AG04450 (cell line): ENCODE measurements around the gene TMEM184C. TPM values are rescaled to one million over a fixed set of nuclear protein-coding genes. Genes with fewer than 3 reads are reported as not detected.

Experiments used
- CTCF ChIA-PET: fragments of 300-600, 350-600 bp; formaldehyde crosslinking; extraction: SDS; loops from one replicate; lab custom pipeline; 2022; ENCODE audit warnings: antibody characterized with exemption, inconsistent platforms; lab: Charles Lee
- POLR2A ChIA-PET: fragments of 350-600 bp; formaldehyde crosslinking; extraction: SDS; loops from one replicate; lab custom pipeline; 2021; ENCODE audit warnings: antibody characterized with exemption, inconsistent platforms; lab: Yijun Ruan, JAX
- DNase-seq: peaks from one replicate; pipeline ENCODE4 v3.0.0-alpha.2; 2011; ENCODE audit warnings: low read depth, low spot score
- H3K27ac ChIP-seq: one replicate; pipeline ENCODE4 v1.5.1; 2012; ENCODE audit warnings: low read depth, low read length, control low read depth
- H3K27me3 ChIP-seq: one replicate; pipeline ENCODE4 v1.6.0; 2012; ENCODE audit warnings: low read length; ENCODE audit not compliant: control insufficient read depth, insufficient read depth
- H3K4me3 ChIP-seq: 2 replicates; pipeline ENCODE4 v1.5.1; 2011; ENCODE audit warnings: mild to moderate bottlenecking, low read depth, low read length, control low read depth
- H3K9me3 ChIP-seq: 2 replicates; pipeline ENCODE4 v1.5.1; 2012; ENCODE audit warnings: low read length; ENCODE audit not compliant: control insufficient read depth, insufficient read depth
- polyA plus RNA-seq: library from polyadenylated mRNA; depleted of rRNA; stranded (reverse); fragments of >200 nt; gene quantifications from 2 replicates; pipeline ENCODE4 v1.2.3, GENCODE V29; 2011
- TF ChIP-seq, protein P1 (sequence below): IDR thresholded peaks from 2 replicates; pipeline ENCODE4 v1.5.1; 2011; ENCODE audit warnings: low read depth, low read length, control low read depth, inconsistent platforms

The TMEM184C gene
- polyA plus RNA-seq, 1 experiment = 40.6 TPM

DNA sequence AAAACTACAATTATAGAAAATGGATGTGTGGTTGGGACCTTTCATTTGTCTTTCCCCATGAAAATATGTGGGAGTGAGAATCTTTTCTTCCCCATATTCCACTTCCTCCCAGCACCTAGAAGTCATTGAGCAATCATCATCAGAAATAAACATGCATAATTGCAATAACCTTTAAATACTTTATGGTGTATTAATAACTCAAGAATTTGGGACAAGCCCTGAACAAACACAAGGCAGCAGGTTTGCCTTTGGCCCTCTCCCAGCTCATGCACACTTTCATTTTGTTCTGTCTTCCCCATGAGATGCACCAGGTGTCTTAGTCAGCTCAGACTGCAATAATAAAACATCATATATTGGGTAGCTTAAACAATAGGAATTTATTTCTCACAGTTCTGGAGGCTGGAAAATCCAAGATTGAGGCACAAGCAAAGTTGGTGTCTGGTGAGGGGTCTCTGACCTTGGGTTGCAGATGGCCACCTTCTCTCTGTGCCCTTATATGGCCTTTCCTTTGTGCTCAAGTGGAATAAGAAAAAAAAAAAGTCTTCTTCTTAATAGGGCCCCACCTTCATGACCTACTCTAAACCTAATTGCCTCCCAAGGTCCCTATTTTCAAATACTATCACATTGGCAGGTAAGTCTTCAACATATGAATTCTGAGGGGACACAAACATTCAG lies 34.7 kb upstream of the TMEM184C start:
- no peak for DNase-seq
- POLR2A ChIA-PET = interaction anchor here (1.5 kb wide), 1 partner anchor 36 kb away, joined by 4 read pairs; no protein-coding TSS in a partner anchor

DNA sequence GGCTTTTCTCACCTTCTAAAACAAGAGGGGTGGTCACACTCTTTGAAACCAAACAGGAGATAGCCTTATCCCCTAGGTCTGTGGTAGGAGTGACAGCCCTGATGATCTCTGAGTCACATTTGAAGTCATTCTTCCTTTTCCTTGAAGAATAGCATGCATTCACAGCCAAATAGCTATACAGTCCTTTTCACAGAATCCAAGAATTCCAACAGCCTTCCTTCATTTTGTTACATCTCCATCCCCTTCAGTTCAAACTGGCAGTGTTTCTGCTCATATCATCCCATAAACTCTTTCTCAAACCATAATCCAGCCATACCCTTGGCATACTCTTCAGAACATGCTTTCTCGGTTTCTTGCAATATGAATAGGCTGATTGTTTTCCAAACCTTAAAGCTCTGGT lies 33.3 kb upstream of the TMEM184C start:
- H3K9me3 ChIP-seq = no peaks in the 10 kb centered on the region; the same call in 1 of the 2 replicates
- no peaks in the 10 kb centered on the region for H3K27me3 ChIP-seq
- TF ChIP-seq, protein P1, sequence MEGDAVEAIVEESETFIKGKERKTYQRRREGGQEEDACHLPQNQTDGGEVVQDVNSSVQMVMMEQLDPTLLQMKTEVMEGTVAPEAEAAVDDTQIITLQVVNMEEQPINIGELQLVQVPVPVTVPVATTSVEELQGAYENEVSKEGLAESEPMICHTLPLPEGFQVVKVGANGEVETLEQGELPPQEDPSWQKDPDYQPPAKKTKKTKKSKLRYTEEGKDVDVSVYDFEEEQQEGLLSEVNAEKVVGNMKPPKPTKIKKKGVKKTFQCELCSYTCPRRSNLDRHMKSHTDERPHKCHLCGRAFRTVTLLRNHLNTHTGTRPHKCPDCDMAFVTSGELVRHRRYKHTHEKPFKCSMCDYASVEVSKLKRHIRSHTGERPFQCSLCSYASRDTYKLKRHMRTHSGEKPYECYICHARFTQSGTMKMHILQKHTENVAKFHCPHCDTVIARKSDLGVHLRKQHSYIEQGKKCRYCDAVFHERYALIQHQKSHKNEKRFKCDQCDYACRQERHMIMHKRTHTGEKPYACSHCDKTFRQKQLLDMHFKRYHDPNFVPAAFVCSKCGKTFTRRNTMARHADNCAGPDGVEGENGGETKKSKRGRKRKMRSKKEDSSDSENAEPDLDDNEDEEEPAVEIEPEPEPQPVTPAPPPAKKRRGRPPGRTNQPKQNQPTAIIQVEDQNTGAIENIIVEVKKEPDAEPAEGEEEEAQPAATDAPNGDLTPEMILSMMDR = no peak
- no peak overlapping the region for H3K4me3 ChIP-seq
- no peak overlapping the region for H3K27ac ChIP-seq
- no peak for DNase-seq
- POLR2A ChIA-PET = no interaction called here
- CTCF ChIA-PET = no interaction called here

More for the DNA sequence above, 34.7 kb upstream of the TMEM184C start:
- TF ChIP-seq, protein P1 = no peak
- Histone ChIP-seq H3K27ac (peak overlapping the region; percentile 63), H3K4me3 (no peak overlapping the region), H3K27me3 (no peaks in the 10 kb centered on the region), H3K9me3 (no peaks in the 10 kb centered on the region; the same call in 1 of the 2 replicates)
- CTCF ChIA-PET = interaction anchor here (0.7 to 3.4 kb wide), 6 partner anchors 7 to 486 kb away, joined by 3 to 22 read pairs (median 10); no protein-coding TSS in a partner anchor

DNA sequence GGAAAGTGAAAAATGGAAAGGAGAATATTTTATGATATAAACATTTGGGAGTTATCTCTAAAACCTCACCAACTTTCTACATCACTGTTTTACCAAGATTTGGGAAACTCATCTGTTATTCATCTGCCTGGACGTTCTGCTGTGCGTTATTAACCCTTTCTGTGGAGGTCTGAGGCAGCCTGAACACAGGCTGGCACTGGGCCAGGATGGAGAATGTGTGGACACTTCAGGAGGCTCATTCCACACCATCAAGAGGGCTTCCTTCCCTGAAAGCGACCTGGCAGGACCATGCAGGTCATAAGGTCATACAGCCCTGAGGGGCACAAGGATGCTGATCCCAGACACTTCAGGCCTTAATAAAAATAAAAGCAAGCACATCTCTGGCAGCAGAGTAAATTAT lies 31.2 kb upstream of the TMEM184C start:
- DNase-seq = no peak
- Histone ChIP-seq H3K9me3 (no peaks in the 10 kb centered on the region; the same call in 1 of the 2 replicates), H3K27me3 (no peaks in the 10 kb centered on the region), H3K27ac (no peak overlapping the region), H3K4me3 (no peak overlapping the region)
- TF ChIP-seq, protein P1 = no peak
- POLR2A ChIA-PET = interaction anchor here (0.7 kb wide), 1 partner anchor 220 kb away, joined by 3 read pairs; no protein-coding TSS in a partner anchor
- CTCF ChIA-PET = interaction anchor here (0.9 to 5.3 kb wide), 6 partner anchors 67 to 567 kb away, joined by 3 to 106 read pairs (median 6); no protein-coding TSS in a partner anchor

DNA sequence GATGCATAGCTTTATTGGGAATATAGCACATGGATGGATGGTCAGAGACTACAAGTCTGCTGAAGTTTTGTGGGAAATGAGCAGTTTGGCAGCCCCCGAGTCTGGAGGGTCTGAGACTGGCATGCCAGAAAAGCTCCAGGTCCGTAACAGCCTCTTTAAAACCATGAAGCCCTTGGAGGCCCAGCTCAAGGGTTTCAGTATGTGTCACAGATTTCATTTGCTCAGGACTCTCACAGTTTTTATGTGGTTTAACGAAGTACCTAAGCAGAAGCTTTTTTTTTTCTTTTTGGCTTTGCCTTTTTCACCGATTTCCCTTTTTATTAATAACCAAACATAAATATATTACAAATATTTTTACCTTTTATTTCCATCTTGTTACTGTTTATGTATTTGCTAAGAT lies 30.6 kb upstream of the TMEM184C start:
- CTCF ChIA-PET = interaction anchor here (0.9 to 5.3 kb wide), 7 partner anchors 68 to 568 kb away, joined by 3 to 106 read pairs (median 4); no protein-coding TSS in a partner anchor
- POLR2A ChIA-PET = interaction anchor here (0.7 kb wide), 1 partner anchor 221 kb away, joined by 3 read pairs; no protein-coding TSS in a partner anchor
- TF ChIP-seq, protein P1 = no peak
- Histone ChIP-seq H3K9me3 (no peaks in the 10 kb centered on the region; the same call in 1 of the 2 replicates), H3K27ac (no peak overlapping the region), H3K4me3 (no peak overlapping the region), H3K27me3 (no peaks in the 10 kb centered on the region)
- DNase-seq = no peak

DNA sequence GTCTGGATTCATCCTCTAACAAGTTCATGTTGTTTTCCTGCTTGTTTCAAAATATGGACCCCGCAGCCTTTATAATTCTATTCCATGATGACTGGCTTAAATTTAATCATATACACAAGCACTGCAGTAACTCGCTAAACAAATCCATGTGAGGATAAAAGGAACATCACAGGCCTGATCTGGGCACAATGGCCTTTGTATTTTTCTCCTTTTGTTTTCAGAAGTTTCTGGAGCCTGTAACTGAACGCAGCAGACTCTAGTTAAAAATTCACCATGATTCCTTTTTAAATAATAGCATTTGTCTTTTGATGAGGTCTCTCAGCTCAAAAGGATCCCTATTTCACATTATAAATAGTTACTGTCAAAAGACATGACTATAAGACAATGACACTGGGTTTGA lies 30.2 kb upstream of the TMEM184C start:
- no peak overlapping the region for H3K27ac ChIP-seq
- H3K4me3 ChIP-seq = no peak overlapping the region
- POLR2A ChIA-PET = no interaction called here

More for the DNA sequence above, 30.2 kb upstream of the TMEM184C start:
- Histone ChIP-seq H3K9me3 (no peaks in the 10 kb centered on the region; the same call in 1 of the 2 replicates), H3K27me3 (no peaks in the 10 kb centered on the region)
- TF ChIP-seq, protein P1 = no peak
- DNase-seq = no peak
- CTCF ChIA-PET = interaction anchor here (1.3 to 5.3 kb wide), 7 partner anchors 68 to 568 kb away, joined by 4 to 106 read pairs (median 7); no protein-coding TSS in a partner anchor
